Measurements from ENCODE around the gene PRAMEF17.
"Not testable (repeated sequence)": the region's sequence is repeated elsewhere in the genome, so short reads cannot be mapped to it uniquely, and the experiment has no call there.

Gene PRAMEF17, protein sequence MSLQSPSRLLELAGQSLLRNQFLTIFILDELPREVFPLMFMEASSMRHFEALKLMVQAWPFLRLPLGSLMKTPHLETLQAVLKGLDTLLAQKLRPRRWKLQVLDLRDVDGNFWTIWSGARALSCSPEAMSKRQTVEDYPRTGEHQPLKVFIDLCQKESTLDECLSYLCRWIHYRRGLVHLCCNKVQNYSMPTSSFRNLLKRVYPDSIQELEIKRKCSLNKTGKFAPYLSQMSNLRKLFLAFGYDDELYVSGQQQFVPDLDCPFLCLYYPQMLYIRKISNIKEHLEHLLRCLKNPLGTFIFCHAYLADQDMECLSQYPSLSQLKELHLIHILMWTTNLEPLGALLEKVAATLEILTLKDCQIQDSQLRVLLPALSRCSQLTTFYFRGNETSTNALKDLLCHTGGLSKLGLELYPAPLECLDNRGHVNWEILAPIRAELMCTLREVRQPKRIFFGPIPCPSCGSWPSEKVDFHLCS

GRCh38 chr1:13389332-13389731, at the start of gene PRAMEF17:
TSS of gene PRAMEF17 (plus strand) at chr1:13389632. CDS start at chr1:13389658, 26 bp downstream.
- DNase-seq (ENCODE audit: extremely low read depth, low read depth), result not testable (repeated sequence)

DNA sequence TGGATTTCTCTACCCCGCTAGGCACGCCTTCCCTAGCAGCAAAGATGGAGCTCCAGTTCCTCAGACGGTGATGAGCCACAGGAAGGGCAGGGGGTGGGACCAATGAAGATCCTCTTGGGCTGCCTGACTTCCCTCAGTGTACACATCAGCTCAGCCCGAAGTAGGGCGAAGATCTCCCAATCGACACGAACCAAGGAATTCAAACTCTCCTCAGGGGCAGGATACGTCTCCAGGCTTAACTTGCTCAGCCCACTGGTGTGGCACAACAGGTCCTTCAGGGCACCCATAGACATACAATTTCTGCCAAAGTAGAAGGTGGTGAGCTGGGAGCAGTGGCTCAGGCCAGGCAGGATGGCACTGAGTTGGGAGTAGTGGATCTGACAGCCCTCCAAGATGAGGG, 46.9 kb upstream of the PRAMEF17 start:
- not testable (repeated sequence) for H3K4me3 ChIP-seq (replicated peaks; ENCODE audit: low read depth, low read length); DNase-seq (ENCODE audit: extremely low read depth, low read depth)

More at GRCh38 chr1:13389332-13389731, at the start of gene PRAMEF17:
- H3K4me3 ChIP-seq (replicated peaks; ENCODE audit: low read depth, low read length), result not testable (repeated sequence)

GRCh38 chr1:13347034-13347433, 42.4 kb upstream of the PRAMEF17 start, which contains the start of gene PRAMEF14:
TSS of gene PRAMEF14 (minus strand) at chr1:13347134. CDS start at chr1:13345314, 1,820 bp downstream.
- H3K4me3 ChIP-seq (replicated peaks; ENCODE audit: low read depth, low read length); DNase-seq (ENCODE audit: extremely low read depth, low read depth): not testable (repeated sequence)

DNA sequence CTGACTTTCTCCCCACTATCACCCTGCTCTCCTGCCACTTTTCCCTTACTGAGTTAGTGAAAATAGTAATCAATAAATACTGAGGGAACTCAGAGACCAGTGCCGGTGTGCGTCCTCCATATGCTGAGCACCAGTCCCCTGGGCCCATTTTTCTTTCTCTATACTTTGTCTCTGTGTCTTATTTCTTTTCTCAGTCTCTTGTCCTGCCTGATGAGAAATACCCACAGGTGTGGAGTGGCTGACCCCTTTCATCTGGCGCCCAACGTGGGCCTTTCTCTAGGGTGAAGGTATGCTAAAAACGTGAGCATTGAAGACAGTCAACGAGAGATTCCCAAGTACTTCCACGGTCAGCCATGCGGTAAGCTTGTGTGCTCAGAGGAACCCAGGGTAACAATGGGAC, 36.0 kb upstream of the PRAMEF17 start:
- not testable (repeated sequence) for DNase-seq (ENCODE audit: extremely low read depth, low read depth); H3K4me3 ChIP-seq (replicated peaks; ENCODE audit: low read depth, low read length)

- H3K4me3 ChIP-seq (replicated peaks; ENCODE audit: low read depth, low read length); DNase-seq (ENCODE audit: extremely low read depth, low read depth): not testable (repeated sequence)
Observed at GRCh38 chr1:13354475-13354874, 35.0 kb upstream of the PRAMEF17 start.

- peak; percentile 38 for TF ChIP-seq CTCF (IDR thresholded peaks at IDR 0.05; ENCODE audit: low read depth, low read length, missing control alignments)
- peak; percentile 4 for DNase-seq (ENCODE audit: extremely low read depth, low read depth)
Observed at GRCh38 chr1:13356774-13357173, 32.7 kb upstream of the PRAMEF17 start.

GRCh38 chr1:13362364-13362763, 27.1 kb upstream of the PRAMEF17 start:
- DNase-seq (ENCODE audit: extremely low read depth, low read depth); H3K4me3 ChIP-seq (replicated peaks; ENCODE audit: low read depth, low read length): not testable (repeated sequence)

More at GRCh38 chr1:13356774-13357173, 32.7 kb upstream of the PRAMEF17 start:
- H3K4me3 ChIP-seq (replicated peaks; ENCODE audit: low read depth, low read length), result not testable (repeated sequence)

DNA sequence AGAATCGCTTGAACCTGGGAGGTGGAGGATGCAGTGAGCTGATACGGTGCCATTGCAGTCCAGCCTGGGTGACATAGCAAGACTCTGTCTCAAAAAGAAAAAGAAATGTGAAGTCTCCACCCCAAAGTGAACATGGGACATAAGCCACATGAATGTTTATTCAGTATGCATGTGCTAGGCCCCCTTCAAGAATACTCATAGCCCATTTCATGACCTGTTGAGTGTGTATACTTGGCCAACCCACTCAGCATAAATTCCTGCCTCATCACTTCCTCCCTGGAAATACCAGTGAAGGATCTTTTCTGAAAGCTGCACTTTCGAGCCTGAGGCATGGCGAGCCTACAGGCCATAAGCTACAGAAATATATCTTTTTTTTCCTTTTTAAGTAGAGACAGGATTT, 24.5 kb upstream of the PRAMEF17 start:
- DNase-seq (ENCODE audit: extremely low read depth, low read depth); H3K4me3 ChIP-seq (replicated peaks; ENCODE audit: low read depth, low read length): not testable (repeated sequence)

GRCh38 chr1:13366536-13366935, 22.9 kb upstream of the PRAMEF17 start:
- not testable (repeated sequence) for DNase-seq (ENCODE audit: extremely low read depth, low read depth); H3K4me3 ChIP-seq (replicated peaks; ENCODE audit: low read depth, low read length)

GRCh38 chr1:13368544-13368943, 20.9 kb upstream of the PRAMEF17 start:
- H3K4me3 ChIP-seq (replicated peaks; ENCODE audit: low read depth, low read length); DNase-seq (ENCODE audit: extremely low read depth, low read depth): not testable (repeated sequence)

DNA sequence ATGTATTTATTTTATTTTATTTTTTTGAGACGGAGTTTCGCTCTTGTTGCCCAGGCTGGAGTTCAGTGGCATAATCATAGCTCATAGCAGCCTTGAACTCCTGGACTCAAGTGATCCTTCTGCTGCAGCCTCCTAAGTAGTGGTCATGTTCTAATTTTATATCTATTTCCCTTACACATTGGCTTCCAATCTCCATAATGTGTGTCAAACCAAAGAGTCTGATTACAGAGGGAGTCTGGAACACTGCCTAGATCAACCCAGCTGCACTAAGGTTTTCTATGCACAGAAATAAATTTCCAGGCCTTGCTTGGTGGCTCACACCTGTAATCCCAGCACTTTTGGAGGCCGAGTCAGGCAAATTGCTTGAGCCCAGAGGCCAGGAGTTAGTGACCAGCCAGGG, 10.4 kb upstream of the PRAMEF17 start:
- DNase-seq (ENCODE audit: extremely low read depth, low read depth); H3K4me3 ChIP-seq (replicated peaks; ENCODE audit: low read depth, low read length): not testable (repeated sequence)

GRCh38 chr1:13380380-13380779, 9.1 kb upstream of the PRAMEF17 start:
- not testable (repeated sequence) for H3K4me3 ChIP-seq (replicated peaks; ENCODE audit: low read depth, low read length); DNase-seq (ENCODE audit: extremely low read depth, low read depth)

DNA sequence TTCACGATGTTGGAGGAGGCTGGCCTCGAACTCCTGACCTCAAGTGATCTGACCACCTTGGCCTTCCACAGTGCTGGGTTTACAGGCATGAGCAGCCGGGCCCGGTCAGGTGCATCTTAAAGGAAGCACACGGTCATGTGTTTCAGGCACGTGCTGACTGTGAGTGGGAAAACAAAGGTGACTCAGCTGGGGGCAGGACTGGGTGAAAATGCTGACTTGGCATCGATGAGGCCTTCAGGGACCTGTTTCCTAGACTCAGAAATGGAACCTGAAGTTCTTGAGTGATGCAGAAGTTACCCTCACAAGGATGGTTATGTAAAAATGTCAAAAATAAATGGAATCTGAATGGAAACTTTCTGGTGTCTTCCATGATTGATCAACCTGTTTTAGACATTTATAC, 3.6 kb downstream of the PRAMEF17 start:
- H3K4me3 ChIP-seq (replicated peaks; ENCODE audit: low read depth, low read length); DNase-seq (ENCODE audit: extremely low read depth, low read depth): not testable (repeated sequence)

- DNase-seq (ENCODE audit: extremely low read depth, low read depth); H3K4me3 ChIP-seq (replicated peaks; ENCODE audit: low read depth, low read length): not testable (repeated sequence)
Observed at GRCh38 chr1:13394761-13395160, 5.3 kb downstream of the PRAMEF17 start.

DNA sequence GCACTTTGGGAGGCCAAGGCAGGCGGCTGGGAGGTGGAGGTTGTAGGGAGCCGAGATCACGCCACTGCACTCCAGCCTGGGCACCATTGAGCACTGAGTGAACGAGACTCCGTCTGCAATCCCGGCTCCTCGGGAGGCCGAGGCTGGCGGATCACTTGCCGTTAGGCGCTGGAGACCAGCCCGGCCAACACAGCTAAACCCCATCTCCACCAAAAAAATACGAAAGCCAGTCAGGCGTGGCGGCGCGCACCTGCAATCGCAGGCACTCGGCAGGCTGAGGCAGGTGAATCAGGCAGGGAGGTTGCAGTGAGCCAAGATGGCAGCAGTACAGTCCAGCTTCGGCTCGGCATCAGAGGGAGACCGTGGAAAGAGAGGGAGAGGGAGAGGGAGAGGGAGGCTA, 5.9 kb downstream of the PRAMEF17 start:
- not testable (repeated sequence) for DNase-seq (ENCODE audit: extremely low read depth, low read depth); H3K4me3 ChIP-seq (replicated peaks; ENCODE audit: low read depth, low read length)

All from HFF-Myc (cell line).